Endodermal cell (in vitro differentiated cells): ENCODE measurements around the gene MGP. TPM values are rescaled to one million over a fixed set of nuclear protein-coding genes. Genes with fewer than 3 reads are reported as not detected.

ENCODE experiments used
- DNase-seq: peaks from one replicate; pipeline ENCODE4 v3.0.0-alpha.2; 2017
- H3K27ac ChIP-seq: 2 replicates; pipeline ENCODE4 v1.5.1; 2013; ENCODE audit warnings: mild to moderate bottlenecking, low read depth, low read length, moderate library complexity
- H3K27me3 ChIP-seq: 2 replicates; pipeline ENCODE4 v1.6.1; 2013; ENCODE audit warnings: mild to moderate bottlenecking, low read length, moderate library complexity; ENCODE audit not compliant: insufficient read depth, control insufficient read depth, poor library complexity, severe bottlenecking
- H3K36me3 ChIP-seq: 2 replicates; pipeline ENCODE4 v1.7.0; 2013; ENCODE audit warnings: mild to moderate bottlenecking, low read length, moderate library complexity; ENCODE audit not compliant: control insufficient read depth, insufficient read depth
- H3K4me1 ChIP-seq: one replicate; pipeline ENCODE4 v1.7.0; 2013; ENCODE audit warnings: low read length; ENCODE audit not compliant: control insufficient read depth, insufficient read depth
- H3K4me3 ChIP-seq: 2 replicates; pipeline ENCODE4 v1.5.1; 2013; ENCODE audit warnings: mild to moderate bottlenecking, low read length, moderate library complexity
- H3K9ac ChIP-seq: 2 replicates; pipeline ENCODE4 v1.6.1; 2013; ENCODE audit warnings: mild to moderate bottlenecking, low read length, moderate library complexity; ENCODE audit not compliant: poor library complexity, severe bottlenecking; ENCODE audit errors: extremely low read depth
- H3K9me3 ChIP-seq: 2 replicates; pipeline ENCODE4 v1.6.1; 2013; ENCODE audit warnings: mild to moderate bottlenecking, low read length, moderate library complexity; ENCODE audit not compliant: control insufficient read depth
- H3K27ac Mint-ChIP-seq: 2 replicates; pipeline ENCODE4 v1.8.0; 2020; ENCODE audit warnings: mixed read lengths
- H3K27me3 Mint-ChIP-seq: 2 replicates; pipeline ENCODE4 v1.8.0; 2021; ENCODE audit warnings: mild to moderate bottlenecking, mixed read lengths; ENCODE audit not compliant: insufficient read depth
- H3K36me3 Mint-ChIP-seq: 2 replicates; pipeline ENCODE4 v1.8.0; 2020; ENCODE audit warnings: low read depth, mixed read lengths
- H3K4me1 Mint-ChIP-seq: 2 replicates; pipeline ENCODE4 v1.8.0; 2020; ENCODE audit warnings: mixed read lengths
- H3K4me3 Mint-ChIP-seq: 2 replicates; pipeline ENCODE4 v1.8.0; 2020; ENCODE audit warnings: mild to moderate bottlenecking, moderate library complexity, mixed read lengths
- H3K9me3 Mint-ChIP-seq: 2 replicates; pipeline ENCODE4 v1.8.0; 2020; ENCODE audit warnings: mild to moderate bottlenecking, mixed read lengths
- CTCF ChIP-seq: fragments of 200-600 bp; sonication (generic); conservative IDR thresholded peaks from 2 replicates; pipeline ENCODE4 v1.5.0; 2021; ENCODE audit warnings: antibody characterized with exemption, mild to moderate bottlenecking
- WGBS, 2 experiments: methylation state at CpG; one replicate each; pipeline versions ENCODE4 v1.1.5 to v1.1.7; 2013; ENCODE audit warnings: missing lambda C conversion rate in 2 of 2, mixed read lengths in 1 of 2; ENCODE audit not compliant: insufficient coverage in 1 of 2, insufficient read length in 1 of 2; 5-methylcytosine and 5-hydroxymethylcytosine counted together
- total RNA-seq, 2 donors: library from RNA; stranded (reverse); fragmentation: NEBNext Ultra II Directional in 1 of 2; extraction: Animal tissue kit (Norgen Biotek cat#: 25700) in 1 of 2; gene quantifications; 2 replicates in 1 of 2; 3 replicates in 1 of 2; pipeline ENCODE4 v1.2.1, GENCODE V29; 2021

The MGP gene
- total RNA-seq, 2 donors from 2014 or later: not detected

- H3K9me3 Mint-ChIP-seq: no peaks in the 10 kb centered on the region
- Histone ChIP-seq H3K4me1 (no peaks in the 10 kb centered on the region), H3K9me3 (no peaks in the 10 kb centered on the region), H3K27ac (no peak overlapping the region), H3K27me3 (no peaks in the 10 kb centered on the region), H3K36me3 (no peaks in the 10 kb centered on the region), H3K9ac (no peak overlapping the region), H3K4me3 (no peak overlapping the region)
- no peak for TF ChIP-seq CTCF
- H3K36me3 Mint-ChIP-seq: no peaks in the 10 kb centered on the region
- H3K4me3 Mint-ChIP-seq: no peak overlapping the region
- H3K27me3 Mint-ChIP-seq: no peaks in the 10 kb centered on the region
- no peak overlapping the region for H3K27ac Mint-ChIP-seq
- no peak for DNase-seq
- H3K4me1 Mint-ChIP-seq: no peaks in the 10 kb centered on the region
- 81 to 100% methylated on average over 1 to 3 of the region's 3 CpGs for WGBS, 2 experiments
These were observed 10.8 kb downstream of the MGP start for GRCh38 chr12:14874882-14875281.

- Histone ChIP-seq H3K9me3 (no peaks in the 10 kb centered on the region), H3K4me3 (no peak overlapping the region), H3K9ac (no peak overlapping the region), H3K27me3 (no peaks in the 10 kb centered on the region), H3K36me3 (no peaks in the 10 kb centered on the region), H3K27ac (no peak overlapping the region), H3K4me1 (no peaks in the 10 kb centered on the region)
- no peaks in the 10 kb centered on the region for H3K27me3 Mint-ChIP-seq
- H3K4me1 Mint-ChIP-seq: no peaks in the 10 kb centered on the region
- no peak for DNase-seq
- WGBS, 2 experiments: 88 to 90% methylated on average over 1 of the region's 1 CpG
- H3K36me3 Mint-ChIP-seq: no peaks in the 10 kb centered on the region
- H3K9me3 Mint-ChIP-seq: peaks cover 2% of the 10 kb centered on the region
- no peak overlapping the region for H3K27ac Mint-ChIP-seq
- TF ChIP-seq CTCF: no peak
- no peak overlapping the region for H3K4me3 Mint-ChIP-seq
These were observed 12.0 kb downstream of the MGP start for GRCh38 chr12:14873440-14874185.

- H3K9ac ChIP-seq: no peak overlapping the region
- Mint-ChIP-seq H3K9me3 (peaks cover 19% of the 10 kb centered on the region), H3K4me3 (no peak overlapping the region), H3K36me3 (peaks cover 3% of the 10 kb centered on the region), H3K27me3 (peaks cover 2% of the 10 kb centered on the region), H3K27ac (no peak overlapping the region), H3K4me1 (no peaks in the 10 kb centered on the region)
- no peaks in the 10 kb centered on the region for H3K36me3 ChIP-seq
- WGBS, 2 experiments: 64% methylated on average over 1 of the region's 1 CpG; no CpG with 5 or more reads in 1 of the 2 experiments
- no peaks in the 10 kb centered on the region for H3K4me1 ChIP-seq
- DNase-seq: no peak
- H3K27me3 ChIP-seq: no peaks in the 10 kb centered on the region
- no peak for TF ChIP-seq CTCF
- peaks cover 6% of the 10 kb centered on the region for H3K9me3 ChIP-seq
- no peak overlapping the region for H3K27ac ChIP-seq
- H3K4me3 ChIP-seq: no peak overlapping the region
These were observed 13.8 kb downstream of the MGP start for GRCh38 chr12:14871886-14872285.
